WTC11 (cell line): ENCODE data around the gene METTL9. TPM values are rescaled to one million over a fixed set of nuclear protein-coding genes. Genes with fewer than 3 reads are reported as not detected.

Source experiments
- ATAC-seq: fragments of 200-7000 bp; cut with Tn5 transposase; 2 replicates; pipeline ENCODE4 v1.10.0; 2021; ENCODE audit warnings: mild to moderate bottlenecking, moderate library complexity
- CTCF ChIA-PET: fragments of 300-600 bp; sonication (Branson Sonifier 250); formaldehyde crosslinking; loops from one replicate; lab custom pipeline; 2021; ENCODE audit warnings: antibody characterized with exemption; lab: Charles Lee
- POLR2A ChIA-PET: fragments of 350-600 bp; sonication (Branson Sonifier 250); formaldehyde crosslinking; loops from one replicate; lab custom pipeline; 2021; ENCODE audit warnings: antibody characterized with exemption; lab: Charles Lee
- DNase-seq: peaks from one replicate; pipeline ENCODE4 v3.0.0; 2021; ENCODE audit warnings: low spot score
- H3K27ac Mint-ChIP-seq: 2 replicates; pipeline ENCODE4 v1.8.0; 2021; ENCODE audit warnings: mixed read lengths
- H3K27me3 Mint-ChIP-seq: 2 replicates; pipeline ENCODE4 v1.8.0; 2021; ENCODE audit warnings: low read depth, mild to moderate bottlenecking, moderate library complexity, mixed read lengths
- H3K36me3 Mint-ChIP-seq: 2 replicates; pipeline ENCODE4 v1.8.0; 2021; ENCODE audit warnings: mixed read lengths
- H3K4me1 Mint-ChIP-seq: 2 replicates; pipeline ENCODE4 v1.8.0; 2022; ENCODE audit warnings: mixed read lengths
- H3K4me3 Mint-ChIP-seq: 2 replicates; pipeline ENCODE4 v1.8.0; 2021; ENCODE audit warnings: mild to moderate bottlenecking, moderate library complexity, mixed read lengths
- H3K9me3 Mint-ChIP-seq: 2 replicates; pipeline ENCODE4 v1.8.0; 2021; ENCODE audit warnings: mixed read lengths
- ELF4 ChIP-seq: sonication (generic); formaldehyde crosslinking; IDR thresholded peaks from 2 replicates; pipeline ENCODE4 v1.8.1; 2022; ENCODE audit warnings: low read depth, mild to moderate bottlenecking, moderate library complexity, missing genetic modification reagents
- ESRRA ChIP-seq: sonication (generic); formaldehyde crosslinking; IDR thresholded peaks from 2 replicates; pipeline ENCODE4 v1.8.1; 2022; ENCODE audit warnings: mild to moderate bottlenecking, missing genetic modification reagents, borderline replicate concordance
- FOXP1 ChIP-seq: sonication (generic); formaldehyde crosslinking; IDR thresholded peaks from 2 replicates; pipeline ENCODE4 v1.8.0; 2022; ENCODE audit warnings: missing genetic modification reagents, mild to moderate bottlenecking, moderate library complexity, borderline replicate concordance
- GTF2I ChIP-seq: fragments of 250-450 bp; sonication (Bioruptor Pico); conservative IDR thresholded peaks from 2 replicates; pipeline ENCODE4 v1.4.0; 2021; ENCODE audit warnings: mild to moderate bottlenecking
- HMGA2 ChIP-seq: fragments of 250-450 bp; sonication (Bioruptor Pico); IDR thresholded peaks from 2 replicates; pipeline ENCODE4 v1.4.0; 2021; ENCODE audit warnings: mild to moderate bottlenecking, moderate library complexity
- JAZF1 ChIP-seq: fragments of 250-450 bp; sonication (Bioruptor Pico); IDR thresholded peaks from 2 replicates; pipeline ENCODE4 v1.9.0; 2021; ENCODE audit warnings: moderate library complexity, mild to moderate bottlenecking, inconsistent platforms
- MYBL2 ChIP-seq: sonication (generic); formaldehyde crosslinking; IDR thresholded peaks from 2 replicates; pipeline ENCODE4 v1.8.1; 2023; ENCODE audit warnings: mild to moderate bottlenecking, moderate library complexity, missing genetic modification reagents
- OVOL2 ChIP-seq: fragments of 250-450 bp; sonication (Bioruptor Pico); IDR thresholded peaks from 2 replicates; pipeline ENCODE4 v1.9.0; 2021; ENCODE audit warnings: mild to moderate bottlenecking, borderline replicate concordance
- SMAD4 ChIP-seq: sonication (generic); formaldehyde crosslinking; IDR thresholded peaks from 2 replicates; pipeline ENCODE4 v1.8.0; 2022; ENCODE audit warnings: mild to moderate bottlenecking, missing genetic modification reagents
- TCF7 ChIP-seq: sonication (generic); formaldehyde crosslinking; IDR thresholded peaks from 2 replicates; pipeline ENCODE4 v1.8.0; 2022; ENCODE audit warnings: mild to moderate bottlenecking, low read depth, missing genetic modification reagents, moderate library complexity
- ZBTB21 ChIP-seq: sonication (generic); formaldehyde crosslinking; IDR thresholded peaks from 2 replicates; pipeline ENCODE4 v1.8.1; 2023; ENCODE audit warnings: mild to moderate bottlenecking, missing genetic modification reagents, borderline replicate concordance
- ZNF138 ChIP-seq: sonication (generic); formaldehyde crosslinking; conservative IDR thresholded peaks from 2 replicates; pipeline ENCODE4 v1.8.1; 2022; ENCODE audit warnings: mild to moderate bottlenecking, moderate library complexity, missing genetic modification reagents
- ZNF263 ChIP-seq: sonication (generic); formaldehyde crosslinking; IDR thresholded peaks from 2 replicates; pipeline ENCODE4 v1.8.1; 2022; ENCODE audit warnings: low read depth, mild to moderate bottlenecking, moderate library complexity, missing genetic modification reagents
- ZNF416 ChIP-seq: fragments of 250-450 bp; sonication (Bioruptor Pico); IDR thresholded peaks from 2 replicates; pipeline ENCODE4 v1.9.0; 2021; ENCODE audit warnings: mild to moderate bottlenecking, inconsistent platforms
- ZNF423 ChIP-seq: fragments of 250-450 bp; sonication (Bioruptor Pico); IDR thresholded peaks from 2 replicates; pipeline ENCODE4 v2.1.2; 2022; ENCODE audit warnings: mild to moderate bottlenecking, moderate library complexity
- total RNA-seq: library from RNA; stranded (reverse); gene quantifications from 3 replicates; pipeline ENCODE4 v1.2.3, GENCODE V29; 2021
- TF ChIP-seq, protein P1 (sequence below): sonication (generic); formaldehyde crosslinking; IDR thresholded peaks from 2 replicates; pipeline ENCODE4 v1.8.1; 2023; ENCODE audit warnings: mild to moderate bottlenecking, missing genetic modification reagents, borderline replicate concordance
- TF ChIP-seq, protein P2 (sequence below): sonication (generic); formaldehyde crosslinking; IDR thresholded peaks from 2 replicates; pipeline ENCODE4 v1.8.1; 2023; ENCODE audit warnings: mild to moderate bottlenecking, moderate library complexity, missing genetic modification reagents
- TF ChIP-seq, protein P3 (sequence below): sonication (generic); formaldehyde crosslinking; IDR thresholded peaks from 2 replicates; pipeline ENCODE4 v1.8.1; 2022; ENCODE audit warnings: mild to moderate bottlenecking, moderate library complexity, missing genetic modification reagents
- TF ChIP-seq, protein P4 (sequence below): sonication (generic); formaldehyde crosslinking; IDR thresholded peaks from 2 replicates; pipeline ENCODE4 v1.8.0; 2023; ENCODE audit warnings: missing genetic modification reagents, mild to moderate bottlenecking, borderline replicate concordance
- TF ChIP-seq, protein P5 (sequence below): sonication (generic); formaldehyde crosslinking; IDR thresholded peaks from 2 replicates; pipeline ENCODE4 v1.8.1; 2023; ENCODE audit warnings: mild to moderate bottlenecking, missing genetic modification reagents, moderate library complexity
- TF ChIP-seq, protein P6 (sequence below): sonication (generic); formaldehyde crosslinking; IDR thresholded peaks from 2 replicates; pipeline ENCODE4 v1.8.0; 2023; ENCODE audit warnings: missing genetic modification reagents

The METTL9 gene
- total RNA-seq, 1 experiment from 2014 or later, result 94.6 TPM

DNA sequence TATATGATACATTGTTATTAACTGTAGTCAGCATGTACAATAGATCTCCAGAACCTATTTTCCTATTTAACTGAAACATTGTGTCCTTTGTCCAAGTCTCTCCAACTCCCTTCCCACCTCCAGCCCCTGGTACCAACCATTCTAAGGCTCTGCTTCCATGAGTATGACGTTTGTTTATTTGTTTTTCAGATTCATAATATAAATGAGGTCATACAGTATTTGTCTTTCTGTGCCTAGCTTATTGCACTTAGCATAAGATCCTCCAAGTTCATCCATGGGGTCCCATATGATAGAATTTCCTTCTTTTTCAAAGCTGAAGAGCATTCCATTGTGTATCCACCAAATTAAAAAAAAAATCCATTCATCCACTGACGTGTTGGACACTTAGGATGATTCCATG lies 103.8 kb downstream of the METTL9 start (continued):
- TF ChIP-seq, protein P1, sequence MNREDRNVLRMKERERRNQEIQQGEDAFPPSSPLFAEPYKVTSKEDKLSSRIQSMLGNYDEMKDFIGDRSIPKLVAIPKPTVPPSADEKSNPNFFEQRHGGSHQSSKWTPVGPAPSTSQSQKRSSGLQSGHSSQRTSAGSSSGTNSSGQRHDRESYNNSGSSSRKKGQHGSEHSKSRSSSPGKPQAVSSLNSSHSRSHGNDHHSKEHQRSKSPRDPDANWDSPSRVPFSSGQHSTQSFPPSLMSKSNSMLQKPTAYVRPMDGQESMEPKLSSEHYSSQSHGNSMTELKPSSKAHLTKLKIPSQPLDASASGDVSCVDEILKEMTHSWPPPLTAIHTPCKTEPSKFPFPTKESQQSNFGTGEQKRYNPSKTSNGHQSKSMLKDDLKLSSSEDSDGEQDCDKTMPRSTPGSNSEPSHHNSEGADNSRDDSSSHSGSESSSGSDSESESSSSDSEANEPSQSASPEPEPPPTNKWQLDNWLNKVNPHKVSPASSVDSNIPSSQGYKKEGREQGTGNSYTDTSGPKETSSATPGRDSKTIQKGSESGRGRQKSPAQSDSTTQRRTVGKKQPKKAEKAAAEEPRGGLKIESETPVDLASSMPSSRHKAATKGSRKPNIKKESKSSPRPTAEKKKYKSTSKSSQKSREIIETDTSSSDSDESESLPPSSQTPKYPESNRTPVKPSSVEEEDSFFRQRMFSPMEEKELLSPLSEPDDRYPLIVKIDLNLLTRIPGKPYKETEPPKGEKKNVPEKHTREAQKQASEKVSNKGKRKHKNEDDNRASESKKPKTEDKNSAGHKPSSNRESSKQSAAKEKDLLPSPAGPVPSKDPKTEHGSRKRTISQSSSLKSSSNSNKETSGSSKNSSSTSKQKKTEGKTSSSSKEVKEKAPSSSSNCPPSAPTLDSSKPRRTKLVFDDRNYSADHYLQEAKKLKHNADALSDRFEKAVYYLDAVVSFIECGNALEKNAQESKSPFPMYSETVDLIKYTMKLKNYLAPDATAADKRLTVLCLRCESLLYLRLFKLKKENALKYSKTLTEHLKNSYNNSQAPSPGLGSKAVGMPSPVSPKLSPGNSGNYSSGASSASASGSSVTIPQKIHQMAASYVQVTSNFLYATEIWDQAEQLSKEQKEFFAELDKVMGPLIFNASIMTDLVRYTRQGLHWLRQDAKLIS (CRISPR knock-in tag), result no peak
- TF ChIP-seq, protein P2, sequence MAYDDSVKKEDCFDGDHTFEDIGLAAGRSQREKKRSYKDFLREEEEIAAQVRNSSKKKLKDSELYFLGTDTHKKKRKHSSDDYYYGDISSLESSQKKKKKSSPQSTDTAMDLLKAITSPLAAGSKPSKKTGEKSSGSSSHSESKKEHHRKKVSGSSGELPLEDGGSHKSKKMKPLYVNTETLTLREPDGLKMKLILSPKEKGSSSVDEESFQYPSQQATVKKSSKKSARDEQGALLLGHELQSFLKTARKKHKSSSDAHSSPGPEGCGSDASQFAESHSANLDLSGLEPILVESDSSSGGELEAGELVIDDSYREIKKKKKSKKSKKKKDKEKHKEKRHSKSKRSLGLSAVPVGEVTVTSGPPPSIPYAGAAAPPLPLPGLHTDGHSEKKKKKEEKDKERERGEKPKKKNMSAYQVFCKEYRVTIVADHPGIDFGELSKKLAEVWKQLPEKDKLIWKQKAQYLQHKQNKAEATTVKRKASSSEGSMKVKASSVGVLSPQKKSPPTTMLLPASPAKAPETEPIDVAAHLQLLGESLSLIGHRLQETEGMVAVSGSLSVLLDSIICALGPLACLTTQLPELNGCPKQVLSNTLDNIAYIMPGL, result no peak
- TF ChIP-seq ZBTB21 (CRISPR knock-in tag), result no peak
- no peak for TF ChIP-seq ZNF263 (CRISPR knock-in tag)
- TF ChIP-seq, protein P3, sequence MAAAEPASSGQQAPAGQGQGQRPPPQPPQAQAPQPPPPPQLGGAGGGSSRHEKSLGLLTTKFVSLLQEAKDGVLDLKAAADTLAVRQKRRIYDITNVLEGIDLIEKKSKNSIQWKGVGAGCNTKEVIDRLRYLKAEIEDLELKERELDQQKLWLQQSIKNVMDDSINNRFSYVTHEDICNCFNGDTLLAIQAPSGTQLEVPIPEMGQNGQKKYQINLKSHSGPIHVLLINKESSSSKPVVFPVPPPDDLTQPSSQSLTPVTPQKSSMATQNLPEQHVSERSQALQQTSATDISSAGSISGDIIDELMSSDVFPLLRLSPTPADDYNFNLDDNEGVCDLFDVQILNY, result no peak
- TF ChIP-seq HMGA2 (CRISPR knock-in tag), result no peak
- no peak for TF ChIP-seq FOXP1
- TF ChIP-seq, protein P4, sequence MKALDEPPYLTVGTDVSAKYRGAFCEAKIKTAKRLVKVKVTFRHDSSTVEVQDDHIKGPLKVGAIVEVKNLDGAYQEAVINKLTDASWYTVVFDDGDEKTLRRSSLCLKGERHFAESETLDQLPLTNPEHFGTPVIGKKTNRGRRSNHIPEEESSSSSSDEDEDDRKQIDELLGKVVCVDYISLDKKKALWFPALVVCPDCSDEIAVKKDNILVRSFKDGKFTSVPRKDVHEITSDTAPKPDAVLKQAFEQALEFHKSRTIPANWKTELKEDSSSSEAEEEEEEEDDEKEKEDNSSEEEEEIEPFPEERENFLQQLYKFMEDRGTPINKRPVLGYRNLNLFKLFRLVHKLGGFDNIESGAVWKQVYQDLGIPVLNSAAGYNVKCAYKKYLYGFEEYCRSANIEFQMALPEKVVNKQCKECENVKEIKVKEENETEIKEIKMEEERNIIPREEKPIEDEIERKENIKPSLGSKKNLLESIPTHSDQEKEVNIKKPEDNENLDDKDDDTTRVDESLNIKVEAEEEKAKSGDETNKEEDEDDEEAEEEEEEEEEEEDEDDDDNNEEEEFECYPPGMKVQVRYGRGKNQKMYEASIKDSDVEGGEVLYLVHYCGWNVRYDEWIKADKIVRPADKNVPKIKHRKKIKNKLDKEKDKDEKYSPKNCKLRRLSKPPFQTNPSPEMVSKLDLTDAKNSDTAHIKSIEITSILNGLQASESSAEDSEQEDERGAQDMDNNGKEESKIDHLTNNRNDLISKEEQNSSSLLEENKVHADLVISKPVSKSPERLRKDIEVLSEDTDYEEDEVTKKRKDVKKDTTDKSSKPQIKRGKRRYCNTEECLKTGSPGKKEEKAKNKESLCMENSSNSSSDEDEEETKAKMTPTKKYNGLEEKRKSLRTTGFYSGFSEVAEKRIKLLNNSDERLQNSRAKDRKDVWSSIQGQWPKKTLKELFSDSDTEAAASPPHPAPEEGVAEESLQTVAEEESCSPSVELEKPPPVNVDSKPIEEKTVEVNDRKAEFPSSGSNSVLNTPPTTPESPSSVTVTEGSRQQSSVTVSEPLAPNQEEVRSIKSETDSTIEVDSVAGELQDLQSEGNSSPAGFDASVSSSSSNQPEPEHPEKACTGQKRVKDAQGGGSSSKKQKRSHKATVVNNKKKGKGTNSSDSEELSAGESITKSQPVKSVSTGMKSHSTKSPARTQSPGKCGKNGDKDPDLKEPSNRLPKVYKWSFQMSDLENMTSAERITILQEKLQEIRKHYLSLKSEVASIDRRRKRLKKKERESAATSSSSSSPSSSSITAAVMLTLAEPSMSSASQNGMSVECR, result no peak

DNA sequence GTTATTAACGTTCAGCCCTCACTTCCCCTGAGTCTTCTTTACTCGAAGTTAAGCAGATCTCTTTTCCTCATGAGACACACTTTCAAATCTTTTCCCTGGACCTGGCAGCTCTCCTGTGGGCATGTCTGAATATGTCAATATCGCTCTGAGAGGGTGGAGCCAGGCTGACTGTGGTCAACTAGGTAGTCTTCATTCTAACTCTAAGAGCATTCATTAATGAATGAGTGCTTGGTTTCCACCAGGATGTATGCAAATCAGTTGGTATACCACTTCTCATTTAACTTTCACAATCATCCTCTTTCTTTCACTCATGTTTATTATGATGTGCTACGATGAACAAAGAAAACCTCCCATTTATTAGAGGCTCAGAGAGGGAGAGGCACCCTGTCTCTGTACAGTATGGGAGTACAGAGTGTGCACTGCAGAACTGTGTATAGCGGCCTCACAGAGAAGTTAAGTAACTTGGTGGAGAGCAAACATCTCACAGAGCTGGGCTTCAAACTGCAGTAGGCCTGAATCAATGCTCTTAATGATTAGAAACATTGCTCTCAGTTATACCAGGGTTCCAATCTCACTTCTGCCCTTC lies 104.3 kb downstream of the METTL9 start:
- ATAC-seq (no peak), DNase-seq (no peak)
- Mint-ChIP-seq H3K27ac (no peak overlapping the region), H3K4me3 (no peak overlapping the region), H3K9me3 (no peaks in the 10 kb centered on the region), H3K4me1 (peaks cover 8% of the 10 kb centered on the region; the same call in 1 of the 2 replicates), H3K36me3 (no peaks in the 10 kb centered on the region), H3K27me3 (no peaks in the 10 kb centered on the region)
- CTCF ChIA-PET, result interaction anchor here (1.1 to 1.5 kb wide), 2 partner anchors 20 to 46 kb away, joined by 3 to 5 read pairs; no protein-coding TSS in a partner anchor
- POLR2A ChIA-PET, result no interaction called here
- no peak for TF ChIP-seq GTF2I (CRISPR knock-in tag)
- TF ChIP-seq OVOL2 (CRISPR knock-in tag), result no peak
- no peak for TF ChIP-seq ZNF138 (CRISPR knock-in tag)
- no peak for TF ChIP-seq ZBTB21 (CRISPR knock-in tag)

DNA sequence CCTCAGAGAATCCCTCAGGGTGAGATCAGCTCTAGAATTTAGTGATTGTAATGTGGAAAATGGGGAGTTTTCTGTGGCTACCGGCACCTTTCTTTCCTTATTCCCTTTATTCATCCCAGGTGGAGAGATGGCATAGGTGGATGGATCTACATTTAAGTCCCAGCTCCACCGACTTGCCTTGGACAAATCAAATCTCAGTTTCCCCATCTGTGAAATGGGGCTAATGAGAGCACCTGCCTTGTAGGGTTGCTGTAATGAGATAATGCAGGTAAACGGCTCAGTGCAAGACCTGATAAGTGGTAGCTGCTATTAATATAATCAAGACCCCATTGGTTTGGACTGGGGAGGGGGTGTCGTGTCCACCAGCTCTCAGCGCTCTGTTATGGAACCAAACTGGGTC lies 104.9 kb downstream of the METTL9 start:
- H3K4me3 Mint-ChIP-seq, result no peak overlapping the region
- no peak overlapping the region for H3K27ac Mint-ChIP-seq
- H3K36me3 Mint-ChIP-seq, result no peaks in the 10 kb centered on the region
- POLR2A ChIA-PET, result interaction anchor here (0.8 kb wide), 1 partner anchor 38 kb away, joined by 3 read pairs; no protein-coding TSS in a partner anchor
- DNase-seq, result no peak
- TF ChIP-seq SMAD4 (CRISPR knock-in tag) (no peak), ESRRA (CRISPR knock-in tag) (no peak), ZNF416 (CRISPR knock-in tag) (no peak), TCF7 (CRISPR knock-in tag) (no peak), MYBL2 (CRISPR knock-in tag) (no peak), JAZF1 (CRISPR knock-in tag) (no peak), ELF4 (no peak), ZNF423 (no peak)
- TF ChIP-seq, protein P5, sequence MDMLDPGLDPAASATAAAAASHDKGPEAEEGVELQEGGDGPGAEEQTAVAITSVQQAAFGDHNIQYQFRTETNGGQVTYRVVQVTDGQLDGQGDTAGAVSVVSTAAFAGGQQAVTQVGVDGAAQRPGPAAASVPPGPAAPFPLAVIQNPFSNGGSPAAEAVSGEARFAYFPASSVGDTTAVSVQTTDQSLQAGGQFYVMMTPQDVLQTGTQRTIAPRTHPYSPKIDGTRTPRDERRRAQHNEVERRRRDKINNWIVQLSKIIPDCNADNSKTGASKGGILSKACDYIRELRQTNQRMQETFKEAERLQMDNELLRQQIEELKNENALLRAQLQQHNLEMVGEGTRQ (CRISPR knock-in tag), result no peak
- TF ChIP-seq, protein P6, sequence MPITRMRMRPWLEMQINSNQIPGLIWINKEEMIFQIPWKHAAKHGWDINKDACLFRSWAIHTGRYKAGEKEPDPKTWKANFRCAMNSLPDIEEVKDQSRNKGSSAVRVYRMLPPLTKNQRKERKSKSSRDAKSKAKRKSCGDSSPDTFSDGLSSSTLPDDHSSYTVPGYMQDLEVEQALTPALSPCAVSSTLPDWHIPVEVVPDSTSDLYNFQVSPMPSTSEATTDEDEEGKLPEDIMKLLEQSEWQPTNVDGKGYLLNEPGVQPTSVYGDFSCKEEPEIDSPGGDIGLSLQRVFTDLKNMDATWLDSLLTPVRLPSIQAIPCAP (CRISPR knock-in tag), result no peak
- TF ChIP-seq, all 79 proteins: peak for 0
- CTCF ChIA-PET, result interaction anchor here (1.5 kb wide), 1 partner anchor 20 kb away, joined by 5 read pairs; no protein-coding TSS in a partner anchor
- Mint-ChIP-seq H3K4me1 (peaks cover 8% of the 10 kb centered on the region; the same call in 1 of the 2 replicates), H3K27me3 (no peaks in the 10 kb centered on the region), H3K9me3 (no peaks in the 10 kb centered on the region)
- no peak for ATAC-seq
